GM18858 (cell line): ENCODE data around the gene PSPC1.
A peak's percentile ranks its signal among the peaks of the same experiment; 100 is the strongest.
"Not testable (repeated sequence)": the region's sequence is repeated elsewhere in the genome, so short reads cannot be mapped to it uniquely, and the experiment has no call there.

Source experiments
- ATAC-seq: cut with Tn5 transposase; IDR thresholded peaks from one replicate; pipeline ENCODE4 v1.9.1; 2021; ENCODE audit not compliant: unreplicated experiment

Gene PSPC1, protein sequence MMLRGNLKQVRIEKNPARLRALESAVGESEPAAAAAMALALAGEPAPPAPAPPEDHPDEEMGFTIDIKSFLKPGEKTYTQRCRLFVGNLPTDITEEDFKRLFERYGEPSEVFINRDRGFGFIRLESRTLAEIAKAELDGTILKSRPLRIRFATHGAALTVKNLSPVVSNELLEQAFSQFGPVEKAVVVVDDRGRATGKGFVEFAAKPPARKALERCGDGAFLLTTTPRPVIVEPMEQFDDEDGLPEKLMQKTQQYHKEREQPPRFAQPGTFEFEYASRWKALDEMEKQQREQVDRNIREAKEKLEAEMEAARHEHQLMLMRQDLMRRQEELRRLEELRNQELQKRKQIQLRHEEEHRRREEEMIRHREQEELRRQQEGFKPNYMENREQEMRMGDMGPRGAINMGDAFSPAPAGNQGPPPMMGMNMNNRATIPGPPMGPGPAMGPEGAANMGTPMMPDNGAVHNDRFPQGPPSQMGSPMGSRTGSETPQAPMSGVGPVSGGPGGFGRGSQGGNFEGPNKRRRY

DNA sequence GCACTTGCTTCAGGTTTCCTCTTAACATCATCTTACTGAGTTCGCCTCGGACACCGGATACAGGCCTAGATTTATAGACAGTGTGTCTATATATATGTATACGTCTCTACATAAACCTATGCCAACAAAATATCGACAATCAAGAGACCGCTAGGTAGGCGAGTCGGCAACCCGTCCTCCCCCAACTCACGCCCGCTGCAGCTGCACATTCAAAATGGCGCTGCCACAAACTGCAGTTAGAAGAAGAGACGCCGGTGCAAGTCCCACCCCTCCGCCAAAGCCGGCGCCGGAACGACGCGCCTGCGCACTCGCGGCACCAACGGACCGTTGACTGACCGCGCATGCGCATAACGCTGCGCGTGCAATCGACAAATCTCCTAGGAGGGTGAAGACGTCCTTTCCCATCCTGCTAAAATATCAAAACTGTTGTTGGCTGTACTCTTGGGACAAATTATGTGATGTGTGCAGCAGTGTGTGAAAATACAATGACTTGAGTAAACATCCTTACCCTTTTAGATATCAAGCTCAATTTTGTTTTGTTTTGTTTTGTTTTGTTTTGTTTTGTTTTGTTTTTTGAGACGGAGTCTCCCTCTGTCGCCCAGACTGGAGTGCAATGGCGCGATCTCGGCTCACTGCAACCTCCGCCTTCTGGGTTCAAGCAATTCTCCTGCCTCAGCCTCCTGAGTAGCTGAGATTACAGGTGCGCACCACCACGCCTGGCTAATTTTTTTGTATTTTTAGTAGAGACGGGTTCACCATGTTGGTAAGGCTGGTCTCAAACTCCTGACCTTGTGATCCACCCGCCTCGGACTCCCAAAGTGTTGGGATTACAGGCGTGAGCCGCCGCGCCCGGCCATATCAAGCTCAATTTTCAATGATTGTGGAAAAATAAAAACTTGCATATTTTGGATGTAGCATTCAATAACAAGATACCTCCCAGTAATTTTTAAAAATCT lies at the start of gene PSPC1:
Gene PSPC1 (minus strand): TSS at position 219 of the 956 bp plus-strand sequence. CDS start 188 bp downstream, at position 31.
- peak; percentile 76 for ATAC-seq

DNA sequence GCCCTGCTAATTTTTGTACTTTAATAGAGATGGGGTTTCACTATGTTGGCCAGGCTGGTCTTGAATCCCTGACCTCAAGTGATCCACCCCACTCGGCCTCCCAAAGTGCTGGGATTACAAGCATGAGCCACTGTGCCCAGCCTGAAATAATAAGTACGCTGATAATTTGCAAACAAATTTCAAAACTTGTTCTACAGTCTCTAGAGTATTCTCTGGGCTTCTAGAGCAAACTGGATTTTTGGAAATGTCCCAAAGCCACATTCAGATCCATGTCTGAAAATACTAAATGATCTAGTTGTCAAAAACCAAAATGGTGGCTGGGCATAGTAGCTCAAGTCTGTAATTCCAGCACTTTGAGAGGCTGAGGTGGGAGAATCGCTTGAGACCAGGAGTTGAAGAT lies 39.9 kb upstream of the PSPC1 start:
- no peak for ATAC-seq

DNA sequence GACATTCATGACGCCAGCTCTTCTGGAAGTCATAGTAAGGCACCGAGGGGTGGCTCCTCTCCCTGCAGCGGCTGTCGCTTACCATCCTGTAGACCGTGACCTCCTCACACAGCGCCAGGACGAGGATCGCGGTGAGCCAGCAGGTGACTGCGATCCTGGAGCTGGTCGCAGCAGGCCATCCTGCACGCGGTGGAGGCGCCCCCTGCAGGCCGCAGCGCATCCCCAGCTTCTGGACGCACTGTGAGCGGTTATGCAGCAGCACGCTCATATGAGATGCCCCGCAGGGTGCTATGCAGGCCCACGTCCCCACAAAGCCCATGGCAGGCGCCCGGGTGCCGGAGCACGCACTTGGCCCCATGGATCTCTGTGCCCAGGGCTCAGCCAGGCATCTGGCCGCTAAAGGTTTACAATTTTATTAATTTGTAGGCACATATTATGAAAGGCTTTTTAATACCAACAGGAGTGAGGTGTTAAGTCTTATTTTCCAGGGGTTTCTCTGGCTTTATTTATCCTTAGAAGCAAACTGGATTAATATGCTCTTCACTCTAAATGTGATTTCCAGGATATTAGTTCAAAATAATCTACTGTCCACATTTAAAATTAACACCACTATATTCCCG lies 35.6 kb upstream of the PSPC1 start:
- no peak for ATAC-seq

DNA sequence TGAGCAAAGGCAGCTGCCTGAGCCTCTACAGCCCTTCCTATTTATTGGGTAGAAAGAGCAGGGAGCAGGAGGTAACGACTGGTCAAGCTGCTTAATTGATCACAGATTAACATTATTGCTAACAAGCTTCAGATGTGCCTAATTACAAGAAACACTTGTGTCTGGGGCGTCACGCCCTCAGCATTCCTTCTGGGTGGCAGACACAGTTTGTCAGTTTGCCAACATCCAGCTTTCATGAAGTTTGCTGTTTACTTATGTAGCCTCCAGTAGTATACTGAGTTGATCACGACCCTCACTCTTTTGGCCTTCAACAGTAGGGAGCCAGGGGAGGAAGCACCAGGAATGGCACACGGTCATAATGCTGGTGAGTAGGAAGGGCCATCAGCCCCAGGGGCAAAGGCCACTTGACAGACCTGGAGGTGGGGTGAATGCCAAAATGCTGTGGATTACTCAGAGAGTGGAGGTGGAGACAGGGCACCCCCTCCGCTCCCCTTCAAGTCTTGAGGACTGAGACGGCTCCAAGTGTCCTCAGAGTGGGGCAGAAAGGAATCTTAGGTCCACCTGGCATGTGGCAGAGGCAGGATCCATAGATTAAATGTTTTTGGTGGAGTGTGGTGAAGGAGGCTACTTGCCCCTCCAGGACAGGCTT lies 34.9 kb upstream of the PSPC1 start:
- no peak for ATAC-seq

DNA sequence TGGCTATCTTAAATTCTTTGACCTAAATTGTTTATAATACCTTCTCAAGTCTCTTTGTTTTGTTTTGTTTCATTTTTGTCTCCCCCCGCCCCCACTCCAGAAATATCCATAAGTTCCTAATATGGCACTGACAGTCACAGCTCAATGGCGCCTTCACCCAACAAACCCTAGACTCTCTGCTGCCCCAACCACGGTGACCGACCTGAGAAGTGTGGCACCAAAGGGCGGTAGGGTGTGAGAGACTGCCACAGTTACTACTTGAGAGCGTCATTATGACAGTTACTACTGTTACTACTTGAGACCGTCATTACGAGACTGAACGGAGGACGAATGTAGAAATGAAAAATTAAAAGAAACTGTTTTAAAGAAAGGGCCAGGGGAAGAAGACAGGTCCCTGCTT lies 34.4 kb upstream of the PSPC1 start:
- ATAC-seq, result no peak

DNA sequence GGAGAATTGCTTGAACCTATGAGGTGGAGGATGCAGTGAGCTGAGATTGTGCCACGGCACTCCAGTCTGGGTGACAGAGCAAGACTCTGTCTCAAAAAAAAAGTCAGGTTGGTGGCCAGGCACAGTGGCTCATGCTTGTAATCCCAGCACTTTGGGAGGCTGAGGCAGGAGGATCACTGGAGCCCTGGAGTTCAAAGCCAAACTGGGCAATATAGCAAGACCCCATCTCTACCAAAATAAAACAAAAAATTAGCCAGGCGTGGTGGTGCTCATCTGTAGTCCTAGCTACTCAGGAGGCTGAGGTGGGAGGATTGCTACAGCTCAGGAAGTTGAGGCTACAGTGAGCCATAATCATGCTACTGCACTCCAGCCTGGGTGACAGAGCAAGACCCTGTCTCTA lies 33.1 kb upstream of the PSPC1 start:
- ATAC-seq, result not testable (repeated sequence)

DNA sequence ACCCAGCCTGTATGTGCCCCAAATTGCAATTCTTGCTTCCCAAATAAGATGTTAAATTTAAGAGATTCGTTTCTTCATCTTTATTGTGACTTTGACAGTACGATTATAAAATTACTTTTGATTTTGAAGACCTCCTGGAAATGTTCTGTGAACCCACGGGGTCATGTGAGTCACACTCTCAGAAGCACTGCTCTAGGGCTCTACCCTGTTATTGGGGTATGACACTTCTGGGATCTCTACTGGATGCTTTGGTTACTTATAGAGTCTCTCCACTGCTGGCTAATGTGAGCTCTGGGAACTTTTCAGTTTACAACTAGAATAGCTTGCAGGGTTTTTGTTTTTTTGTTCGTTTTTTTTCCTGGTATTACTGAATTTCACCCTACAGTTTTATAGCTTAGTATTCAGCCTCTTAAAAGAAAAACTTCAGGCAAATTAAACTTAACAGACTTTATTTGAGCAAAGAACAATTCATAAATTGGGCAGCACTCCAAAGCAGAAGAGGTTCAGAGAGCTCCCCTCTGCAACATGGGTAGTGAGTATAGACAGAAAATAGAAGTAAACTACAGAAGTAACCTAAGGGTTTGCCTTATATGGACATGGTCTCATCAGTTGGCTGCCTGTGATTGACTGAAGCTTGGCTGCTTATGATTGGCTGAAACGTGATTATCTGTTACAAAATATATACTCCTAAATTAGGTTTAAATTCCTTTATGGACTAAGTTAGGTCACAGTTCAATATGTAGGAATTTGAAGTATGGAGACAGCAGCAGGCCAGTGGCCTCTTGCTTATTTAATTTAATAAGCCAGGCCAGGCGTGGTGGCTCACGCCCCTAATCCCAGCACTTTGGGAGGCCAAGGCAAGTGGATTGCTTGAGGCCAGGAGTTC lies 28.5 kb upstream of the PSPC1 start:
- ATAC-seq, result no peak

DNA sequence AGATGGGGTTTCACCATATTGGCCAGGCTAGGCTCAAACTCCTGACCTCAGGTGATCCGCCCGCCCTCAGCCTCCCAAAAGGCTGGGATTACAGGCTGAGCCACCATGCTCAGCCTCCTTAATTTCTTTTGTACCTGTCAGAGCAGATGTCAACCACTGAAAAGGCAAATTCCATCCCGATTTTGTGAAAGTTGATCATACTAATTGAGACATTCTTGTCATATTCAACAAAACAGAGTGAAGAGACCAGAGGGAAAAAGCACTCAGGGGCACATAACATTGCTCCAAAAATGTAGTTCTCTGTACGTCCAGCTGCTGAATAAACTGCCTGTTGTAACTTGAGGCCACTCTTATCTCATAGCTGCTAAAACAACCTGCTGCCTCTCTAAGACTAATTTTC lies 27.4 kb upstream of the PSPC1 start:
- no peak for ATAC-seq

DNA sequence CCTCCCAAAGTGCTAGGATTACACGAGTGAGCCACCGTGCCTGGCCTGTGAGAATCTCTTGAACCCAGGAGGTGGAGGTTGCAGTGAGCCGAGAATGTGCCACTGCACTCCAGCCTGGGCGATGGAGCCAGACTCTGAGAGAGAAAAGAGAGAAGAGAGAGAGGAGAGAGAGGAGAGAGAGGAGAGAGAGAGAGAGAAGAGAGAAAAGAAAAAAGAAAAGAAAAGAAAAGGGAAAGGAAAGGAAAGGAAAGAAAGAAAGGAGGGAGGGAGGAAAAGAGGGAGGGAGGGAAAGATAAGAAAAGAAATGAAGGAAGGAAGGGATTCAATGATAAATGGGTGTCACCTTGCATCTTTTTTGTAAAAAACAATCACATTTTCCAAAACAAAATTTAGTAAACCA lies 23.0 kb upstream of the PSPC1 start:
- ATAC-seq, result no peak

DNA sequence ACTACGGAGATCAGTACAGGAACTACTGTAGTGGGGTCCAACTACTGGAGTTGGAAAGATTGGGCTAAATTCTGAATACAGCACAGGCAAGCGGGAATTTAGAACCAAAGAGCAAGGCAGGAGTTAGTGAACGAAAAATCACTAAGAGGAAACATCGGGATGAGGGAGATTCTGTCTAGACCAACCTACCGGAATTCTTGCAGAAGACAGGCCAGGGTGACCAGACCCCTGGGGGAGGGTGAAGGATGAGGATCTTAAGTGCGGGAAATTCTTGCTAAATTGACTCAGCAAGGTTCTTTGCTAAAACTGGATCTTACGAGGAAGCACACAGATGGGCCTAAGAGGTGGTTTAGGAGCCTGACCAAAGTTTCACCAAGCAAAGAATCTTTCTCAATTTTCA lies 13.2 kb upstream of the PSPC1 start:
- ATAC-seq, result no peak

DNA sequence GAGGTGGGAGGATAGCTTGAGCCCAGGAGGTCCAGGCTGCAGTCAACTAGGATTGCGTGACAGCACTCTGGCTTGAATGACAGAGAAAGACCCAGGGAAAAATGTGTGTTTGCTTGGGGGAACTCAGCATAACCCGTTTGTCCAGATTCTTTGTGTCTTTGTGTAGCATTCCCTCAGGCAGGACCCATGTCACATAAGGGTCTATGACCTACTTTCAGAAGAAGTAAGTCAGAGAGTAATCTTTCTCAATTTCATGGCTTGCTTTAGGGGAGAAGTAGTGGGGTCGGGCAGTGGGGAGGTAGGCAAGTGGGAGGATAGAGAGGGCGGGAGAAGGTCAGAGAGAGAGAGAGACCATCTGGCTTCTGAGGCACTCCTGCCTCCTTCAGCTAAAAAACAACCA lies 11.9 kb upstream of the PSPC1 start:
- no peak for ATAC-seq

DNA sequence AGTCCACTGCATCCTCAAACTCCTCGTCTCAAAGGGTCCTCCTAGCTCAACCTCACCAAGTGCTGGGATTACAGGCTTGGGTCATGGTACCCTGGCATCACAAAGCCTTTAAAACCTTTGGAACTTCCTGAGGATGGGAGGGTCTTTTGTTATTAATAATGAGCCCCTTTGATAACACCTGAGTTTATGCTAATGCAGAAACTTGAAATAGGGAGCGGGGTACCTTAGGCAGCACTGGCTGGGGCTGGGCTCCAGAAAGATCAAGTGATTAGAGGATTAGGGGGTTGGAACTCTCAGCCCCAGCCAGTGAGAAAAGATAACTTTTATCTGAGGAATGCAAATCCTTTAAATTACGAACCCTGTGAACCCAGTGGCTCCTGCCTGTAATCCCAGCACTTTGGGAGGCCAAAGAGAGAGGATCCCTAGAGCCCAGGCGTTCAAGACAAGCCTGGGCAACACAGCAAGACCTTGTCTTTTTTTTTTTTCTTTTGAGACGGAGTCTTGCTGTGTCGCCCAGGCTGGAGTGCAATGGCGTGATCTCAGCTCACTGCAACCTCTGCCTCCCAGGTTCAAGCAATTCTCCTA lies 9.3 kb upstream of the PSPC1 start:
- ATAC-seq, result no peak

DNA sequence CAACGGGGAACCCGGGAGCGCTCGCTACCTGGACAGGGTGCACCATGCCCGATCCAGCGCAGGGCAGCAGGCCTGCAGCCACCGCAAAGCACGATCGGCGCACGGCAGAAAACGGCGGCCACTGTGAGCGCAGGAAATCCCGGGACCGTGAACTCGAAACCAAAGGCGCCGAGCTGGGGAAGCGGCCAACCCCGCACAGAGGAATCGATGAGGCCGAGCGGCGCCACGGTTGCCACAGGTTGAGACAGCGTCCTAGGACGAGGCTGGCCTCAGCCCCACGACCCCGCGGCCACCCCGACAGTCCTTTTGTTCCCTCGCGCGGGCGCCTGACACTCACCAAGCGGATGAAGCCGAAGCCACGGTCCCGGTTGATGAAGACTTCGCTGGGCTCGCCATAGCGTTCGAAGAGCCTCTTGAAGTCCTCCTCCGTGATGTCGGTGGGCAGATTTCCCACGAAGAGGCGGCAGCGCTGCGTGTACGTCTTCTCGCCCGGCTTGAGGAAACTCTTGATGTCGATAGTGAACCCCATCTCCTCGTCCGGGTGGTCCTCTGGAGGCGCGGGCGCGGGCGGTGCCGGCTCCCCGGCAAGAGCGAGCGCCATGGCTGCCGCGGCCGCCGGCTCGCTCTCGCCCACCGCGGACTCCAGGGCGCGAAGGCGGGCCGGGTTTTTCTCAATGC lies 557 bp downstream of the PSPC1 start:
- ATAC-seq, result peak; percentile 19

DNA sequence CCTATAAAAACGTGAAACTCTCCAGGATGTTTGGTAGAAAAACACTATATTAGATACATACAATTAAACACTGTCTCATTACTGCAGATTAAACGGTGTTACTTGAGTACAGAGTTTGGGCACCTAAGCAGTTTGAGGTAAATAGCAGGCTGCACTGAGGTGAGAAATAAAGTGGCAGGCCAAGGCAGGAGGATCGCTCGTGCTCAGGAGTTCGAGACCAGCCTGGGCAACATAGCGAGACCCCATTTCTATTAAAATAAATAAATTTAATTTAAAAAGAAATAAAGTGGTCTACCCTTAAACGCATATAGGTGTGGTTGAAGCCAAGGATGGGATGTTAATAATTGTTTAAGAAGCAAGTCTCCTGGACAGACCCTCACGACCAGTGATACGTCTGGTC lies 1.2 kb downstream of the PSPC1 start:
- ATAC-seq, result no peak

DNA sequence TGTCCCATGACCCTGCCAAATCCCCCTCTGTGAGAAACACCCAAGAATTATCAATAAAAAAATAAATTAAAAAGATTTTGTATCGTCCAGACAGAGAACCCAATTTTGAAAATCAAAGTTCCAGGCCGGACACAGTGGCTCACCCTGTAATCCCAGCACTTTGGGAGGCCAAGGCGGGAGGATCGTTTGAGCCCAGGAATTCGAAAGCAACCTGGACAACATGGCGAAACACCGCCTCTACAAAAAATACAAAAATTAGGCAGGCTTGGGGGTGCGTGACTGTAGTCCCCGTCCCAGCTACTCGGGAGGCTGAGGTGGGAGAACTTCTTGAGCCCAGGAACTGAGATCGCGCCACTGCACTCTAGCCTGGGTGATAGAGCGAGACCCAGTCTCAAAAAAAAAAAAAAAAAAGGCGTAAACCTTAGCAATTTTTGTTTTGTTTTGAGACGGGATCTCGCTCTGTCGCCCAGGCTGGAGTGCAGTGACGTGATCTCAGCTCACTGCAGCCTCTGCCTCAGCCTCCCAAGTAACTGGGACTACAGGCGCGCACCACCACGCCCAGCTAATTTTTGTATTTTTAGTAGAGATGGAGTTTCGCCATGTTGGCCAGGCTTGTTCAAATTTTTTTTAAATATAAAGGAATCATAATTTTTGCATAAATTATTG lies 1.9 kb downstream of the PSPC1 start:
- not testable (repeated sequence) for ATAC-seq

DNA sequence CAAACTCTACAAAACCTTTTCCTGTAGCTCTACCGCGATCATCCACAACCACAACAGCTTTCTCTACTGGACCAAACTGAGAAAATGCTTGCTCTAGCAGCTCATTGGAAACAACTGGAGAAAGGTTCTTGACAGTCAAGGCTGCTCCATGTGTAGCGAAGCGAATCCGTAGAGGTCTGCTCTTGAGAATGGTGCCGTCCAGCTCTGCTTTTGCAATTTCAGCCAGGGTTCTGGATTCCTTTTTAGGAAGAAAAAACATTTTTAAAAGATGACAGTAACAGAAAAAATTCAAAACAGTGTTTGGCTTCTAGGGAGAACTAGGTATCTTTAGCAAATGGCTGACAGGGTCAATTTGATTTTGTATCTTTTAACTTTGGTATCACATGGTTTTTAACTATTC lies 10.4 kb downstream of the PSPC1 start:
- ATAC-seq, result no peak

DNA sequence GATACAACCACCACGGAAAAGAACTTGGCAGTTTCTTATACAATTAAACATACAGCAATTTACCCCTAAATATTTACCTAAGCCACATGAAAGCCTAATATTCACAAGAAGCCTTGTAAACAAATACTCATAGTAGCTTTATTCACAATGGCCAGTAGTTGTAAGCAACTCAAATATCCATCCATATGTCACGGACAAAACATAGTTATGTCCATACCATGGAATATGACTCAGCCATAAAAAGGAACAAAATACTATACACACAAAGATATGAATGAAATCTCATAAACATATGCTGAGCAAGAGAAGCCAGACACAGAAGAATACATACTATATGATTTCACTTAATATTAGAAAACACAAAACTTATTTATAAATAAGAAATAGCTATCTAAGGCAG lies 12.9 kb downstream of the PSPC1 start:
- no peak for ATAC-seq

DNA sequence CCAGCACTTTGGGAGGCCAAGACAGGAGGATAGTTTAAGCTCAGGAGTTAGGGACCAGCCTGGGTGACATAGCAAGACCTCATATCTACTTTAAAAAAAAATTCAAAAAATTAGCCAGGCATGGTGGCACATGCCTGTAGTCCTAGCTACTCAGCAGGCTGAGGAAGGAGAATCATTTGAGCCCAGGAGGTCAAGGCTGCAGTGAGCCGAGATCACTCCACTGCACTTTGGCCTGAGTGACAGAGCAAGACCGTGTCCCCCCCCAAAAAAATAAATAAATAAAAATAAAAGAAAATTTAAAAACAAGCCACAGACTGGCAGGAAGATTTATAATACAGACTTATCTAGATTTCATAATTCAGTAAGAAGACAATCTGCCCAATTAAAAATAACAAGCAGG lies 14.8 kb downstream of the PSPC1 start:
- ATAC-seq, result no peak
